GM18505 (cell line): ENCODE data around the gene NAT9.

Experiments
- ATAC-seq: cut with Tn5 transposase; IDR thresholded peaks from one replicate; pipeline ENCODE4 v1.9.1; 2021; ENCODE audit not compliant: unreplicated experiment
- POLR2A ChIP-seq: IDR thresholded peaks from 4 replicates; pipeline ENCODE4 v1.6.1; 2011; ENCODE audit warnings: borderline replicate concordance; ENCODE audit not compliant: insufficient read depth, insufficient read length; ENCODE audit errors: extremely low read depth

NAT9 gene

DNA sequence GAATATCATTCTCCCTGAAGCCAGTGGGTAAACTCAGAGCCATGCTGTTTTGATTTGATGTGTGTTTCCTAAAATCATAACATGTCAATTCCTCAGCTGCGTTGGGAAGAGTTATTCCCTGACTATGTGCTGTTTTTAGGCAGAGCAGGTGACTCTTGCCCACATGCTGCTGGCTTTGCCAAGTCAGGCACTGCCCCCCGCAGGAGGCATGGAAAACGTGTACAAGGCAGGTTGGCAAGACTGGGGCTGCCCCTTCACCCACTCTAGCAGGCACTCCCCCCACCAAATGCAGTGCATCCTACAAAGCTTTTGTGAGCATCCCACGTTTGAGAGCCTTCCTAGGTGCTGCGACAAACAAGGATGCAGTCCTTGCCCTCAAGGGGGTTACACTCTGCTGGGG lies 38.3 kb upstream of the NAT9 start:
- TF ChIP-seq POLR2A, result no peak
- no peak for ATAC-seq

DNA sequence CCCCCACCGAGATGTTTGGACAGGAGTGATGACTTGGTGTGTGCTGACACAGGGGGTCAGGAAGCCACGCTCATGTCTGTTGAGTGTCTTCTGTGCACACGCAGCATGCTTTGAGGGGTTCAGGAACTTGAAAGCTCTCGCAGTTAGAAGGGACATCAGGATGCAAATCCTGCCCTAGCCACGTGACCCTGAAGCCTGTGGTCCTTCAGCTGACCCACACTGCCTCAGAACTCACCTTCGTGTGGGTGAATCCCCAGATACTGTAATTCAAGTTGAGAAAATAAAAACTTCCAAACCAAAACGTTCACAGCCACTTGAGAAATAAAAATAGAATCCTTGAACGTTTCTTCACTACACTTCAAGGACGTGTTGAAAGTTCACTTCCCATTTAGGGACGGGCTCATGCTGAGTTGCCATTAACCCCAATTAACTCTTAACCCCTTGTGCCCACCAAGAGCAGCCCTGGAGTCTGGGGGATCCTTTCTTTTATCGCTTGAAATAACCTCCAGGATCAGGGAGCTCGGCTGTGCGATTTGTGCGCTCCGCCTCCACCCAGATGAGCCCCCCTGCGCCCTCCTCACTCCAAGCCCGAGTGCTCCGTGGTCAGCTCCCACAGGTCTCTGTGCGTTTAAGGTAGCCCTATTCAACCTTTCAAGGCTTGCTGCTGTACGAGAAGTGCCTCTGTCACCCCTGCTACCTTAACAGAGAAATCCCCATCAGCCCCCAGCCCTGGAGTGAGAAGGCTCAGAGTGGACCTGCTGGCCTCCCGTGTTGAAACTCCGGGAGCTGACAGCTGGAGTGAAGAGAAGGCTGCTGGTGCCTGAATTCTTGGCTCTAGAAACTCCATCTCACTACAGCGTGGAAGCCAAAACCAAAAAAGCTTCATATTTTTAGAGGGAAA lies 36.2 kb upstream of the NAT9 start:
- no peak for TF ChIP-seq POLR2A
- ATAC-seq, result no peak

DNA sequence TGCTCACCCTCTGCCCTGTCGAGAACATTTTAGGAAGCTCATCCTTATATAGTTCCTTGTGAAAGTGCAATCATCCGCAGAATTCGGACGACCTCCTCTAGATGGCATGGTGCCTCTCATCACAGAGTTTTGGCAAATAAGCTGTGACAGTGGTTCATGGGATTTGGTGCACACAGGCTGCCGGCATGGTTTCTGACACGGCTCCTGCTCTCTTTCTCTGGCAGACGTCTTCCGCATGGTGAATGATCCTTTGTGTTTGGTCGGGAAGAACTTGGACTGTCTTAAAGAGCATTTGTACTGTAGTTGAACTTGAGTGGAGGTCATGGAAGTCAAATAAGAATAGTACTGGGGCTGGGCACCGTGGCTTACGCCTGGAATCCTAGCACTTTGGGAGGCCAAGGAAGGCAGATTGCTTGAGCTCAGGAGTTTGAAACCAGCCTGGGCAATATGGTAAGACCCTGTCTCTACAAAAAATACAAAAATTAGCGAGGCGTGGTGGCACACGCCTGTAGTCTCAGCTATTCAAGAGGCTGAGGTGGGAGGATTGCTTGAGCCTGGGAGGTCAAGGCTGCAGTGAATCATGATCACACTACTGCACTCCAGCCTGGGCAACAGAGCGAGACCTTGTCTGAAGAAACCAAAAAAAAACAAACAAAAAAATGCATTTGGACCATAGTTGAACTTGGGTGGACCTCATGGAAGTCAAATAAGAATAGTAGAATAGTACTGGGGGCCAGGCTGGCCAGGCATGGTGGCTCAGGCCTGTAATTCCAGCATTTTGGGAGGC lies 34.7 kb upstream of the NAT9 start:
- no peak for TF ChIP-seq POLR2A
- no peak for ATAC-seq

DNA sequence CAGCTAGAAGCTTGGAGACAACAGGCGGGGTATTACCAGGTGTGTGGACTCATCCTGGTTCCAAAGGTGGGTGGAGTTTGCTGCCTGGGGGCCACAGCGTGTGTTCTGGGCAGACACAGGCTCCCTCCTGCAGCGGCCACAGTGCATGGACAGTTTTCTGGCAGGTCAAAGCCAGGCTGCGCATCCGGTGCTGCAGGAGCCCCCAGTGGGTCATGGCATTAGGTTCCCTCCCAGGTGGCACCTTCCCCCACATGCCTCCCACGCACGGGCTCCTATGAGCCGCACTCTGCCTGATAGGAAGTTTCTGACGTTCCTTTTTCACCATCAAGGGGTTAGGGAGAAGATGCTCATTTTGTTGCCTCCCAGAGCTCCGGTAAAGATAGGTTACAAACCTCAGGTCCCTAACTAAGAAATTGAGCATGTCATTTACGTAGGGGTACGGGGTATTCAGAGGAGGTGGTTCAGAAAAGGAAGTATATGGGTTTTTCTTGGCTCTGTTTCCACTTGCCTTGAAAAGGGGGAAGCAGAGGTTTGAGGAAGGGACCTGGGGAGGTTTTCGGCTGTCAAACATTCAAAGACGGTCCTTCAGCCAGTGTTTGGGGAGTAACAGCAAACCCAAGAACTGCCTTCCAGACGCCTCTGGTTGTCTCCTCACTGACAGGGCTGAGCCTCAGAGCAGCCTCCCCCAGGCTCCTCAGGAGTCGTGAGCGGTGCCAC lies 32.7 kb upstream of the NAT9 start:
- no peak for TF ChIP-seq POLR2A
- ATAC-seq, result no peak

DNA sequence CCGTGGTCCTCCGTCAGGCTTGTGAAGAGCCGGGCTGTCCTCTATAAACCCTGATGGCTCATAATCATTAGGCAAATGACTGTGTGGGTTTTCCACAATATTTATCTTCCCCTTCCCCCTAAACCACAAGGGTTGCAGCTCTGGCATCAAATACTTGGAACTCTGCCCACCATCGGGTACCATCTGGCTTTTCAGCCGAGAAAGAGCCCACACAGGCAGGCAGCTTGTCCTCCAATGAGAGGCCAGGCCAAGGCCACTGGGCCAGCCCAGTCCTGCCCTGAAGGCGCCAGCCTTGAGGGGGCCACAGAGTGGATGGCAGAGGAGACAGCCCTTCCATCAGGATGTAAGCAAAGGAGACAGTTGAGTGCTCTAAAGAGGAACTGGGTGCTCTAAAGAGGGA lies 31.8 kb upstream of the NAT9 start:
- no peak for TF ChIP-seq POLR2A
- no peak for ATAC-seq

DNA sequence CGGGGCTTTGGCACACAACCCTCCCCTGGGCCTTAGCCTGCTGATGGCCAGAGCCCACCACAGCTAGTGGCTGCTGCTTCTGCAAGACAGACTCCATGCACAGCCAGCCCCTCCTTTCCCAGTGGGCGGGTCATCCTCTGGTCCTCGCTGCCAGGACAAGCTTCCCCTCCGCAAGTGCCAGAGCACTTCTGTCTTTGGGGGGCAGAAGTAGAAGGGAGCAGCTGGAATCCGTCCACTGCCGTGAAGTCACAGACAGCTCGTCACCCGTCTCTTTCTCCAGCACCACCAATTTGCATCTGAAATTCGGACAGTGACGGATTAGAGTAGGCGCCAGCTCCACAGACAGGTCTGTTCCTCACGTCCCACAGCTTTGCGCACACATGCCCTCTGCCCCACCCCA lies 31.3 kb upstream of the NAT9 start:
- TF ChIP-seq POLR2A, result no peak
- no peak for ATAC-seq

DNA sequence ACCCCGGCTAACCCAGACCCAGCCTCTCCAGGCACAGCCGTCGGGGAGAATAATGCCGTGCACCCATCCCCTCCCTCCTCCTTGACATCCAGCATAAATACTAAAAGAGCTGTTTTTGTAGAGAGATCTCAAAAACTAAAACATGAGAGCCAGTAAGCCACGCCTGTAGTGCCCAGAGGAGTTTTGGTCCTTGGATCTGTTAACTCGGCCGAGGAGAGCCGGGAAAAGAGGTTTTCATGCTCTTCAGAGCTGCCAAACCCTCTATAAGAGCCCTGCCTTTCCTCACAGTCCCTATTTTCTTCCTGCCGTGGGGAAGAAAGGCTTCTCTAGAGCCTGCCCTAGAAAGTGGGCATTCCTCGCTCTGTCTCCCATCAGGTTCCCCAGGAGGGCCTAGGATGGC lies 30.2 kb upstream of the NAT9 start:
- TF ChIP-seq POLR2A, result no peak
- no peak for ATAC-seq

DNA sequence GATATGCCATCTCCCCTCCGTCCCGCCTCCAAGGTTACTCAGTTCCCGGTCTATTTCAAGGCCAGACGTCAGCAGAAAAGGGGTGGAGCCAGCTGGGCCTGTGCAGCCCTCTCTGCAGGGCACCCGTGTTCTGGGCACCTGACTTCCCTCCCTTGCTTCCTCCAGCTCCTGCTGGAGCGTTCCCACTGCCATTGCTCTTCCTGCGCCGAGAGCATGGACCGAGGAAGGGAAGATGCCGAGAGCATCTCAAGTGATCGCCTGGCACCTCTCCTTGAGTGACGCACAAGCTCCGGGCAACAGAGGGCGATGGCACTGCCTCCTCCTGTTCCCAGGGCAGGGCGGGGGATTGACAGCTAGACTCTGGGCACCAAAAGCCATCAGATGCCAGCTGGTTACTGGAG lies 29.4 kb upstream of the NAT9 start:
- no peak for TF ChIP-seq POLR2A
- no peak for ATAC-seq

DNA sequence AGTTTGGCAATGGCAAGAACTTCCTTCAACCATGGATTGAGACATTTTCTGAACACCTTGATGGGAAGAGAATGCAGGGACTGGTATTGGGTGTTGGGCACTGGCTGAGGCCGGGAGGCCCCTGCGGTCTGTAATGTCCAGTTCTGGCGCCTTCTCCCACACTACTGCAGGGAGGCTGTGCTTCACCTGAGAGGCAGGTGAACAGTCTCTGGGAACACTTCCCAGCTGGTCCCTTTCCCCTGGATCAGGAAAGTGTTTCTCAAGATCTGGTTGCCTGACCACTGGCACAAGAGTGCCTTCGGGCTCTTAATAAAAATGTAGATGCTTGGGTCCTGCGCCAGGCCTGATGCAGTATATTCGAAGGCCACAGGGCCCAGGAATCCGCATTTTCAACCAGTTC lies 28.5 kb upstream of the NAT9 start:
- TF ChIP-seq POLR2A, result no peak
- ATAC-seq, result no peak

DNA sequence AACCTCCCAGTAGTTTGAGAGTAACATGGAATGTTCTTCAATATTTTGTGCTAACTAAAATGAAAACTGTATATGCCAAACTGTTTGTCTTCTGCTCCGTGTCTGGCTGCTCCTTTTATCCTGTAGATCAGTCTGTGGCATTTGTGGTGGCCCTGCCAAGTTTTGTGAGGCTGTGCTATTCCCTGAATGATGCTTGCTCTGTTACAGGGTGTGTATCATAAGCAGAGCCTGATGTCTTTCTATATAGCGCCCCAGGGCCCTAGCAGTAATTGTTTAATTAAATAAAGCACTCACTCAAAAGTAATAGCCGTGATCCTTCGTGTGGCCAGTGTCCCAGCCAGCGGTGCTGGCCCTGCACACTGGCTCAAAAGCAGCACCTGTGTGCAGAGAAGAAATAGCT lies 27.8 kb upstream of the NAT9 start:
- TF ChIP-seq POLR2A, result no peak
- no peak for ATAC-seq

DNA sequence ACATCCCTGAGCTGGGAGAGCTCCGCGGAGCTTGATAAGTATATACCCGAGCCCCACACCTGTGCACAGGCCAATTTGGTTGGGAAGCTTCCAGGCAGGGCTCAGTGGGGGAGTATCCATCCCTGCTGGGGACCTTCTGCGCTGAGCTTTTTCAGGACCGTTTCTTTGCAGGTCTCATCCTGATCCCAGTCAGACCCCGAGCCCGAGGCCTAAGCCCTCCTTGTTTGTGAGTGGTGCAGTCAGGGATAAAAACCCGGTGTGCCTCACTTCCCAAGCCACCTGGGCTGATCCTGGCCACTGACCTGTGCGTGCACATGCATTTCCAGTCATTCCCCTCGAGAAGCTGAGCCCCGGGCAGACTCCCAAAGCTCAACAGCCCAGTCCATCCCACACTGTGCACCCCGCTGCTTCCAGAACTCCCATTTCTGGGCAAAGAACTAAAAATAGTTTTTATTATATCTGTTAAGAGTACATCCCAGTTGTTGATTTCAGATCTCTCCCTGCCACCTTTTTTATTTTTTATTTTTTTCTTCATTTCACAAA lies 27.3 kb upstream of the NAT9 start:
- ATAC-seq, result no peak
- TF ChIP-seq POLR2A, result no peak

DNA sequence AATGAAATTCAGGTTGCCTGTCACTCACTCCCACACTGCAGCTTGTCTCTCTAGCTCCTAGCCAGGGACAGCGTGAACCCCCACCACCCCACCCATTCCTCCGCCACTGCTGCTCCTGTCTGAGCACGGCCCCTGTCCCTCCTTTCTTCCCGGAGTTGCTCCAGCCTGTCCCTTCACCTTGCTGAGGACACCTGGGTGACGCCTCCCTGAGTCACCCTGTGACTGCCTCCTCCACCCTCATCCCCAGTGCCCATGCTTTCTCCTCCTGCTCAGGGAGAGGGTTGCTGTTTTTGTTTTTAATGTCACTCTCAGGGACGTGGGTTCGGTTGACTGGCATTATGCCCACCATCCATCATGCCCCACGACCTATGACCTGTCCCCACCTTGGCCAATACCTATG lies 25.8 kb upstream of the NAT9 start:
- no peak for ATAC-seq
- no peak for TF ChIP-seq POLR2A

DNA sequence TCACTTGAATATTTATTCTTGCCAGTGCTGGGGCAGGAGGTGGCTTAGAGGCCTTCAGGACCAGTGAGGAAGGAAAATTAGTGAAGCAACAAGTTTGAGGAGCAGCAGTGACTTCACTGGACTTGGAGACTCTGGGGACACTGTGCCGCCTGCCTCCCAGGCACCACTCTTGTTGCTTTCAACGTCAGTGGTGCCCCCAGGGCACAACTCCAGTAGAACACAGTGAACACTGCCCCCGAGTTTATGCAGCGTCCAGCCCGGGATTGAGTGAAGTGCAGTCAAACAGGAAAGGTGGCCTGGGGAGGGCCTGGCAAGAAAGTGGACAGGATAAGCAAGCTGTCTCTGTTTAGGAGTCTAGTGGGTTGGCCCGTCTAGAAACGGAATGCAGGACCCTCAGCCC lies 24.4 kb upstream of the NAT9 start:
- no peak for ATAC-seq

More for the DNA sequence above, 24.4 kb upstream of the NAT9 start:
- TF ChIP-seq POLR2A, result no peak
